Gastrocnemius medialis (tissue), 4 donors: ENCODE measurements around the gene ADAM19.

ENCODE experiments used
- POLR2A ChIP-seq, 2 donors: fragments of 450-650 bp; IDR thresholded peaks; one replicate each; pipeline ENCODE4 v1.6.1; 2017; ENCODE audit warnings: antibody characterized with exemption in 2 of 2, mild to moderate bottlenecking in 2 of 2, moderate library complexity in 2 of 2
- TF ChIP-seq, protein P1 (sequence below), 5 experiments: fragments of 450-650 bp in 3 of 5; fragments of 200-600 bp in 2 of 5; sonication (generic) in 2 of 5; IDR thresholded peaks in 4 of 5; conservative IDR thresholded peaks in 1 of 5; 1 replicate in 4 of 5; 2 replicates in 1 of 5; pipeline ENCODE4 v1.5.1; 2016 to 2019; ENCODE audit warnings: antibody characterized with exemption in 5 of 5, mild to moderate bottlenecking in 3 of 5, moderate library complexity in 3 of 5

DNA sequence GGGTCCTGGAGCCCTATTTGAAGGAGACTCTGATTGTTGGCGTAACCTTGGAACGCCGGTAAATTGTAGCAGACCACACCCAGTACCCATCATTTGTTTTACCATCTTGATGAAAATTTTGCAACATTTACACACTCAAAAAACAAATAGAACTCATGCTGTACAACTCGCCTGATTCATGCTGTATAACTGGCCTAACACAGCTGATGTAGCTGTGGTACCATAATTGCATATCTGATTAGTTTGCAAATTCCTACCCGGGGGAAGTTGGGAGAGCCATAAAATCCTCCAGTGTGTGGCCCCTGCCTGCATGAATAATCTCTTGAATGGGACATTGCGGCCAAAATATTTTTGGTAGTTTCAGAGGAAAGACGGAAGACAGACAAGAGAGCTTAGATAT, 105.9 kb downstream of the ADAM19 start:
- TF ChIP-seq, protein P1, sequence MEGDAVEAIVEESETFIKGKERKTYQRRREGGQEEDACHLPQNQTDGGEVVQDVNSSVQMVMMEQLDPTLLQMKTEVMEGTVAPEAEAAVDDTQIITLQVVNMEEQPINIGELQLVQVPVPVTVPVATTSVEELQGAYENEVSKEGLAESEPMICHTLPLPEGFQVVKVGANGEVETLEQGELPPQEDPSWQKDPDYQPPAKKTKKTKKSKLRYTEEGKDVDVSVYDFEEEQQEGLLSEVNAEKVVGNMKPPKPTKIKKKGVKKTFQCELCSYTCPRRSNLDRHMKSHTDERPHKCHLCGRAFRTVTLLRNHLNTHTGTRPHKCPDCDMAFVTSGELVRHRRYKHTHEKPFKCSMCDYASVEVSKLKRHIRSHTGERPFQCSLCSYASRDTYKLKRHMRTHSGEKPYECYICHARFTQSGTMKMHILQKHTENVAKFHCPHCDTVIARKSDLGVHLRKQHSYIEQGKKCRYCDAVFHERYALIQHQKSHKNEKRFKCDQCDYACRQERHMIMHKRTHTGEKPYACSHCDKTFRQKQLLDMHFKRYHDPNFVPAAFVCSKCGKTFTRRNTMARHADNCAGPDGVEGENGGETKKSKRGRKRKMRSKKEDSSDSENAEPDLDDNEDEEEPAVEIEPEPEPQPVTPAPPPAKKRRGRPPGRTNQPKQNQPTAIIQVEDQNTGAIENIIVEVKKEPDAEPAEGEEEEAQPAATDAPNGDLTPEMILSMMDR (IDR thresholded peaks at IDR 0.05 in 4 of 5, conservative IDR thresholded peaks at IDR 0.05 in 1 of 5), result no peak
- no peak for TF ChIP-seq POLR2A (IDR thresholded peaks at IDR 0.05)
